HG03045 (cell line): Measurements from ENCODE around the gene CNN3.

ENCODE experiments used
- ATAC-seq: cut with Tn5 transposase; IDR thresholded peaks from one replicate; pipeline ENCODE4 v1.9.1; 2021; ENCODE audit warnings: mild to moderate bottlenecking, moderate library complexity; ENCODE audit not compliant: unreplicated experiment

The CNN3 gene

DNA sequence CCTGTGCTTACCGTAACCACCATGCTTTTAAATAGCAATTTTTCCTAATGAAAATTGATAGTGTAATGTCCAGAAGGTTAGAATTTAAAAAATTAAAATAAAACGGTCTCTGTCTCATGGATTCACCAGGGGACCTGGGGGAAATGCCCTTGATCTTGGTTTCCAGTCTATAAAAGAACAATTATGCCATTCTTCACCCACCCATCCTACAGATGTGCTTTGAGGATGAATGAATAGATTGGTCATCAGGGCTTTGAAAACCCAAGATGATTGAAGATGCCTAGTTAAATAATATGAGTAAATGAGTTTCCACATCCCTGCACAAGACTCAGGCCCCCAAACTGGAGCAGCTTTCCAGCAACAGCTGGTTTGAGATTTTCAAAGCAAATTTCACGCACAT is 38.7 kb downstream of the CNN3 start:
- no peak for ATAC-seq

DNA sequence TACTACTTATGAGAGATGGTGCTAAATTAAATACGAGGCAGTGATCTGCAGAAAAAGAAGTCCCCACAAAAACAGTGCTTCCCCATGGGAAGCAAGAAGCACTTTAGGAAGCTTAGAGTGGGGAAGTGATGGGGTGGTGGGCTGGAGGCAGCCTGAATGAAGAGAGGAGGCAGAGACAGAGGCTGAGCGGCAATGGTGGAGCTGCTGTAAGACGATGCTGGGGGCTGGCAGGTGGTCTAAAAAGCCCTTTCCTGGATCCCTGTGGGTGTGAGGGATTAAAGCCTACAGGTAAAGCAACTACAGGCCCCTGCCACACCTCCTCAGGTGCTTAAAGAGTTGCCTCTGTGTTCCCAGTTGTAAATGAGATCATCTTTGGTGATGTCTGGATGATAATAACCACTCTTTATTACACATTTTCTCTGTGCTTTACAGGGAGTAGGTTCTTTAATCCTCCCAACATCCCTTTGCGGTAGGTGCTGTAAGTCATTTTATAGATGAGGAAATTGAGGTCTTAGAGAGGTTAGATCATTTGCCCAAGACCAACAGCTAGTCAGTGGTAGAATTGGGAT is 39.2 kb downstream of the CNN3 start:
- ATAC-seq: no peak

DNA sequence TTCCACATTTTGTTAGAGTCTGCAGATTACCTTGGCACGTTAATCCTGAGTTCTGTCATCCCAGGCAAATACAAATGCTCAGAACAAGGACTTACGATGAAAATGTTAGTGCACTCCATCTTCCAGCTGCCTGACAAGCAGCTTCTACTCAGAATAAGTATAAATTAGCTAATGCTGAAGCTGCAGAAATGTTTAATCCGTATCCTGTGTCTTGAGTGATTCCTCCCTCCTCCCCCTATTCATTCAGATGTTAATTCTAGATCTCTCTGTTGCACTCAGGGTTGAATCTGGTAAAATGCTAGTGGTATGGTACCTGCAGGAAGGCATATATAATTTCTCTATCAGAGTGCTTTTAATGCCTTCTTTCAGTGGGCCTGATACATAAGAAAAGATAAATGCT is 39.8 kb downstream of the CNN3 start:
- no peak for ATAC-seq

DNA sequence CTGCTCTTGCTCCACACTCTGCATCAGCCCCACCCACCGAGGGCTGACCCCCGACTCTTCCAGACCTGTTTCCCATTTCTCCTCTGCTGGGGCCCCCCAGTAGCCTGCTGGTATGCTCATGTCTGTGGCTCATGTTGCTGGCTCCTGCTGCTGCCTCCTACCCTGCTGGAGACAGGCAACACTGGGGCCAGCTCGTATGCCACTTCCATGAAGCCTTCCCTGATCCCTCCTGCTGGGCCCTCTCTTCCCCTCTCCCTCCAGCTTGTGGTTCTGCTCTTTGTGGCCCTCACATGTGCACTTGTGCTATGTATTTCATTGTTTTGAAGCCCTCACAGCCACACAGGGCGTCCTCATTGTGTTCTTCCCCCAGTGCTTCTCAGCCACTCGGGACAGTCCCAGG is 40.5 kb downstream of the CNN3 start:
- no peak for ATAC-seq

DNA sequence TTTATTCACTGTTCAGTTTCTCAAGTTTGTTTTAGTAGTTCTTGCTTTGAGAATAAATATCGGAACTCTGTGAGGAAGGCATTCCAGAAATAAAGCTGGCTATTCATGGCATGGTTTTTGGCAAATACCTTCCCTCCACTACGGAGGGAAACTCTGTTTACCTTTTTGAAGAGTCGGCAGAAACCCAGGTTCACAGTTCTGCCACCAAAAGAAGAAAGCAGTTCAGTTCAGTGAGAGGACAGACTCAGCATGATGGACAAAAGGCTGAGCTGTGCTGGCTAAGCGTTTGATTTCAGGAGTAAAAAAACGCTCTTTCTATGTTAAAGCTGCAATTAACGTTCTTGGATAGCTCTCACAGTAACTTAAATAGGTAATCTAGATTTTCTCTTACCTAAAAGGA is 42.4 kb downstream of the CNN3 start:
- ATAC-seq: no peak

DNA sequence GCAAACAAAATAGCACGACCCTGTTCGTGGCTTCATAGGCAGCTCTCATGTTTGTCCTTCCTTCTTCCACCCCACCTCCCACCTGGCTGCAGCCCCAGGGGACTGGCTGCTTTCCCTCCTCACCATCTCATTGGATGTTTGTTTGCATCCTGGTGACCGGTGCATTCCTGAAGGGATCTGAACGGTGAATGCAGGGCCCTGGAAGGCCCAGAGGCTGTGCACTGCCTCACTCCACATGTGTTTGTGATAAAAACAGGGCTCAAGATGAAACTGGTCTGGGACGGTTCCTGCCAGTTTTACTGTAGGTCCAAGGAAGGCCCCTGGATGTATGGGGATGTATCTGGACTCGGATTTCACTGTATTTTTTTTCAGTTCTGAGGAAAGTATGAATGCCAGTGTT is 42.8 kb downstream of the CNN3 start:
- no peak for ATAC-seq

DNA sequence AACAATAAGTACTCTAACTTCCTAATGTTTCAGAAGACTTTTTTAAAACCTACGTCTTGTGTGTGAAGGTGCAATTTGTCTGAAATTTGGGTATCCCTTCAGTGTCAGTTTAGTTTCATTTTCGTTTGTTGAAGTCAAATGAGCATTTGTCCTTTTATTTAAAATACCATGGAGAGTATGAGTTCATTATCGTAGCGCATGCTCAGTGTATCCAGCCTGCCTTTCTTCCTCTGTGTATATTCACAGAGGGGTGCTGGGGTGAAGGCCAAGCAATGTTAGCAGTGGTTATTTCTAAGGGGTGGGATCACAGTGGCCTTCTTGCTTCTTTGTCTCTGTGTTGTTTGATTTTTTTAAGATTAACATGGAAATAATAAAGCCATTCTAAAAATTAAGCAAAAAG is 43.2 kb downstream of the CNN3 start:
- ATAC-seq: no peak

DNA sequence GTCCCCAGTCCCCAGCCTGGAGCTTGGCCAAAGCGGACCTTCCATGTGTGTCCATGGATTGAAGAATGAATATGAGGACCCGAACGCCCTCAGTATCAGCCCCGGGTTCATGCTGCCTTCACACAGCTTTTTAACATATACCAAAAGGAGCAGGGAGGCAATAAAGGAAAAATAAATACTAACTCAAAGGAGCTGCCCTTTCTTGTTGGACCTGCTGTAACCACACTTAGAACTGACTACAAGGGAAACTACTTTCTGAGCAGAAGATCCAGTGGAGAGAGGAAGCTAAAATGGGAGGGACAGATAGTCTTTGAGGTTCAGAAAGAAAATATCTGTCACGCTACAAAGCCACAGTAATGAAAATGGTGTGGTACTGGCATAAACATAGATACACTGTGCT is 48.6 kb downstream of the CNN3 start:
- ATAC-seq: no peak

DNA sequence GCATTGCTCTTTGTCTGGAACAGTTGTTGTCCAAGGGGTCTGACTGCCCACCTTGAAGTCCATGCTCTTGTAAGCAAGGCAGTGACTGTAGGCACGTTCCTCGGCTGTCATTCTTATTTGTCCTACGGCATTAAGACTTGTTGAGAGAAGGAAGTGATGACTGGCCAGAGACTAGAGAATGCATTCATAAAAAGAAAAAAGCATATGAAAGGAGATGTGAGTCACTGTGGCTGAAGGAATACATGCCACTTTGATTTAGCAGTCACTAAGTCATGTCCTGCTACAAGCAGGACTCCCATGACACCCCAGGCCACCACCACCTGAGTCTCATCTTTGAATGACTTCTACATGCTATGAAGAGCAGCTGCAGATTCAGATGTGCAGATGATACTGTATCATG is 50.5 kb downstream of the CNN3 start:
- ATAC-seq: no peak

DNA sequence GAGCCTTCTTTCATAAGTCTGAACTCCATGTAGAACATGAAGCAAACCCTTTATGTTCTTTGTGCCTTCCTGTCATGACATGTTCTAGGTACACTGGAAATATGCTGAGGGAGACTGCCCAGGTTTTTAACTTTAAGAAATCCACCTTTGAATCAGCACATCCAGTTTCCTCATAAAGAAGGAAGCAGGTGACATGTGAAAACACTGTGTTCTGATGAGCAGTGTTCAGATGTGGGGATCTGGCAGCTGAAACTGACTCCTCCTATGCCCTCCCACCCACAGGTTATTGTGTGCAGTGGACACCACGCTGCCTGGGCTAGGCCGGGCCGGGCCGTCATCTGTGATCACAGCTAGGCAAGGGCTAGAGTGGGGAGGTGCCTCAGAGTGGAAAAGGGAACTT is 51.1 kb downstream of the CNN3 start:
- no peak for ATAC-seq

DNA sequence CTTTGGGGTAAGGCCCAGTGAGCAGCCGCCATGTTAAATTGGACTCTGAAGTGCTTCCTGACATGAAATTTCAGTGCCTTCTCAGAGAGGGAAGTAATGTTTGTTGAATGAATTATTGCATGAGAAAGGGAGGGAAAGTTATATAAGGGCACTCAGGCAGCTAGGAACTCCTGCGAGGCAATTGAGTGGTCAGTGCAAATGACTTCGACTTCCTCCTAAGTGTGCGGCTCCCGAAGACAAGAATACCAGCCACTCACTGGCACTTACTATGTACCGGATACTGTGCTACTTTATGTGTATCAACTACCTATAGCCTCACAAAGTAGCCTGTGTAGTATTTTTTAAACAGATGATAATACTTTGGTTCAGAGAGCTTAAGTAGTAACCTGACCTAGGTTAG is 52.5 kb downstream of the CNN3 start:
- ATAC-seq: no peak

DNA sequence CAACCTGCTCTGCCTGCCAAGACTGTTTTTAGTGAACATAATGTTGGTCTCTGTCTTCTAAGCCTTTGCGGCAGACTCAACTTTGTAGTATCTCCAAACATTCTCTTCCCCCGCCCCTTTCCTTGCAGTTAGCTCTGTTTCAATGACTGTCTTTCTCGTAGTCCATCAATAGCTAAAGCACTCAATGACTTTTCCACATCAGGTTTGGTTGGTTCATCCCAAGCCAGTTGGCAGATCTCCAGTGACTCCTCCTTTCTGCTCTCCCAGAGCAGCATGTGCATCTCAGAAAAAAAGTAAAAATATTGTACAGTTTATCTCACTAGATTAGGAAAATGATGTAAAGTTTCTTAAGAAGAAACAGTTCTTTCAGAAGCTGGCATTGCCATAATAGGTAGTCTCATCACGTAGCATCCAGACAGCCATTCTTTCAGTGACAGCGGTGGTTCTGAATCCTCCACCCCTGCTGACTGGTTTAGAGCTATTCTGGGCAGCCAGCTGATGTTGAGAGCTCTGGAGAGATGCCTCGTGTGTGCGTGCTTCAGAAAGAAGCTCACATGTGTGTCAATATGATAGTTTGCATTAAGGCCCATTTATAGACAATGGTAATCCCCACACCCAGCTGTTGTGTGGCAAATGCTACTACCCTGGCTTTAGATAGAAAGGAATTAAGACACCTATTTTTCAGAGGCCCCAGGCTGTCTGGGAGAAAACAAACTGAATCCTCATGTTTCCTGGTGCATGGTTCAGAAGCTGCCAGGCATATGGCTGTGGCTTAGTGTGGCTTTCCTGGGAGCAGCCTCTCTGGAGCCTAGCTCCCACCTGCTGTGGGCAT is 53.2 kb downstream of the CNN3 start:
- no peak for ATAC-seq

DNA sequence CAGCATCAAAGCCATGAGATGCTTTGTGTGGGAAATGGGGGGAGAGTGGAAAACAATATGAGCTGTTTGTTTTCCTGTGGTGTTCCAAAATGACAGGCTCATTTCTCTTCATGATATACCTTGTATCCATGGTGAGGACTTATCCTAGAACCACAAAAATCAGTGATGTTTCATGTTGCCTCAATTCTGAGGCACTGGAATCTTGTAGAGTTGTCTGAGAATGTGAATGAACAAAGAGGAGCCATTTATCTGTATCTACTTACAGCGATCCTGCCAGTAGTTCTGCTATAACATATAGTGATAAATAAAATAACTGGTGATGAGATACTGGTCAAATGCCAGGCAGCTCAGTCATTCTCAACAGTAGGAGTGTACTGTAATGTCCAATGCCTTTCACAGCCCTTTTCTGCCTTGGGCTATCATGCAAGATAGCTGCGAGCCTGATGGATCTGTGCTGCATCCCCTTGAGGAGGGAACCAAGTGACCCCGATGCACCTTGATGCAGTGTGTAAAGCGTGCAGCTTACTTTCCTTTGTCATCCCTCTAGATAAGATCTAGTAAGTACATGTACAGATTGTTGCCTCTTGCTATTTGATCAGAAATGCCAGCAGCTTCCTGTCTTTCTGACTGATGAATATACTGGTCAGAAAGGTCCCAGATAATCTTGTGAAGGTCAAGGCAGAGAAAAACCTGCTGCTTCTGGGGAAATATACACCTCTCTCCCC is 54.0 kb downstream of the CNN3 start:
- no peak for ATAC-seq

DNA sequence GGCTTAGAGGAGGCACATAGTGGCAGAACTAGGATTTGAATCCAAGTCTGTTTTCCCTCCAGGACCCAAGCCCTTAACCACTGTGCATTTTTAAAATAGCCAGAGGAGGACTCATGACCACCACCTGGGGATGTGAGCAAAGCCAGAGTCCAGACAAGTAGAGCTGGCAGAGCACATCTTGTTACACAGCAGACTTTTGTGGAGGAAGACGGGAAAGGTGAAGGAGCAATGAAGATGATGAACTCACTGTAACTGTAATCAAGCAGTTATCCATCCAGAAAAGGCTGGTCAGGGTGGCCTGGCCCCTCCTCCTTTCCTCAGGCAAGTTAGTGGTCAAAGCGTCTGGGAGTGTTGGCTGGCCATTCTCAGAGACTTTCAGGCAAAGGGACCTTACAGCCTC is 55.9 kb downstream of the CNN3 start:
- no peak for ATAC-seq

DNA sequence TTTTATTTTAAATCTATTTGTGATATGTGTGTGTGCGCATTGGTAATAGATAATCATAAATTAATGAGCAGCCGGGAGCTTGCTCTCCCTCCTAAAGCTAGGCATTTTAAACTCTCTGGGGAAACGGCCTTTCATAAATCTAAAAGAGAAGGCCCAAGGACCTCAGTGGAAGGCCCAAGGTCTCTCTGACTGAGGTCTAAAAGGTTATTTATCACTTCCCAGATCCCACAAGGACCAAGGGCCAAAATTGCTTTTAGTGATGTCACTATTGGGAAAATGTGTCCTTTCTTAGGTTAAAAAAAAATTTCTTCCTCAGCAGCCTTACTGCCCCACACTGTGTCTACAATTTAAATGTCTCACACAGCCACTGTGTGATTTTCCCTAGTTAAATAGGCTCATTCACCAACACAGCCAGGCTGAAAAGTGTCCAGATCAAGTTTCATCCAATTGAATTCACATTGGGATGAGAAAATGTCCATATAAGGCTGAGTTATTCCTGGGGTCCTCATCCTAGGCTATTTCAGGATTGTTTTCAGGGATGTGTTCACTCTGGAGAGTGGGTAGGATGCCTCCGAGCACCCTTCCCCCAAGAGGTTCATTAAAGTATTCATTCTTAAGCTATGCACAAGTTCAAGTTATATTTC is 60.6 kb downstream of the CNN3 start:
- no peak for ATAC-seq

DNA sequence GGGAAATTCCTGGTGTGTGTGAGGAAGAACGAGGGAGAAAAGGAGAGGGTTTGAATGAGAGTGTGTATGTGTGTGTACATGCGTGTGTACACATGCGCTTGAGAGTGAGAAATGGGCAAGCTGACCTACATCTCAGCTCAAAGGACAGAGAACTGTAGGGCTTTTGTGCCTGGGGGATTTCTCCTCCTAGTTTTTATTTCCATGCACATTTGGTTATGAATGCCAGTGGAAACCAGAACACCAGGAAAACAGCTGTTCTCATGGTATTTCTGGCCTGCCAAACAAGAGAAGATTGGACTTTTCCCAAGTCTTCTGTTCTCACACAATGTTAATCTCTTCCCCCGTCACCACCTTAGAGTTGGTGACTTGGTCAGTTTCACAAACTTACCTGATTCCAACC is 61.5 kb downstream of the CNN3 start:
- ATAC-seq: no peak

DNA sequence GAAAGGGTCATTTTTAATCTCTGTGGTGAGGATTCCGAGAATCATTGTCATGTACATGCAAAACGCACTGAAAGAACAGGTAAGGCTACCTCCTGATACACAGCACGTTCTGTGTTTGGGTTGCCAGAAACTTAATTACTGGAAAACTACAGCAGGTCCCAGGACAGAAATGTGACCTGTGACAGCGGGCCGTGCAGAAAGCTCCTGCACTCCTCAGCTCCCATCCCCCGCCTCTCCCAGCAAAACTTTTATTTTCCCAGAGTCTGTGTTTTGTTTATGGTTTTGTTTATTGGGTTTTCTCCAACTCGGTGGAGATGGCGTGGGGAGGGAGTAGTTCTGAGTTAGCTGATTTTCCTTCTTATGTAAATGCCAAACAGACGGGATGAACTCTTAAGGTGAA is 62.1 kb downstream of the CNN3 start:
- no peak for ATAC-seq

DNA sequence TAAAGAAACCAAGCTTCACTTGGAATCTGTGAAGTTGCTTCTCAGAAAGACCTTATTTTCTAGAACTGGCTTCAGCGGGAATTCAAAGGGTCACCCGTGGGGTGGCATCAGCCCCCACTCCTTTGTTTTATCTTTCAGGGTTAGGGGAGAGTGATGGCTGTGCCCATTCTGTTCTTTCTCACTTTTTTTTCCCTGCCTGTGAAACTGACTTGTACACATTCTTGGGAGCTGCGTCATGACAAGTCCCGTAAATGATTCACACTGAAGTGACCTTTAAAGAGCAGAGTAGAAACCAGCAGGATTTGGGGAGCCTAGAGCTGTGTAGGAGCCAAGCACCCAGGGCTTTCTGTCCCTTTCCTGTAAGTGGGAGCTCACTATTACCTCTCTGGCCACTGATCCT is 63.0 kb downstream of the CNN3 start:
- ATAC-seq: no peak

DNA sequence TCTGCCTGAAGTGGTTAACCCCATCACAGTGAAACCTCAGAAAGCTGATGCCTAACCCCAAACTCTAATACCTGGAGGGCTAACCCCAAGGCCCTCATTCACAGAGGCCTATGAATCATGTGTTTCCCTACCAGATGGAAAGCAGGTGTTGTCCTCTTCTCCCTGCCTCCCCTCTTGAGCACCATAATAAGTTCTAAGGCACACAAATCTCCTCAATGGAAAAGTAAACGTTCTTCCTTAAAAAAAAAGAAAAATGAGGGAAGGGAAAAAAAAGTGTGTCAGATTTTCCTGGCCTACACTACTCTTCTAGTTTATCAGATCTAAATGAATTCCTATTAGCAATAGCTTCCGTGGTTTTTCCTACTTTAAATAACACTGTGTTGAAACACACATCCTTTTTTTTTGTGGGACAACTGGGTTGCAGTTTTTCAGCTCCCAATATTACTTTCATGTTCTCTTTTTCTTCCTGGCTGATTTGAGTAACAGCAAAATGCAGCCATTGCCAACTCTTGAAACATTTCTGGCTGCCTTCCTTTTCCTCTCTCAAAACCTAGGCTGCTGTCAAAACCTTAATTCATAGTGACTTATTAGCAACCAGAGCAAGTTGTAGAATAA is 63.5 kb downstream of the CNN3 start:
- no peak for ATAC-seq

DNA sequence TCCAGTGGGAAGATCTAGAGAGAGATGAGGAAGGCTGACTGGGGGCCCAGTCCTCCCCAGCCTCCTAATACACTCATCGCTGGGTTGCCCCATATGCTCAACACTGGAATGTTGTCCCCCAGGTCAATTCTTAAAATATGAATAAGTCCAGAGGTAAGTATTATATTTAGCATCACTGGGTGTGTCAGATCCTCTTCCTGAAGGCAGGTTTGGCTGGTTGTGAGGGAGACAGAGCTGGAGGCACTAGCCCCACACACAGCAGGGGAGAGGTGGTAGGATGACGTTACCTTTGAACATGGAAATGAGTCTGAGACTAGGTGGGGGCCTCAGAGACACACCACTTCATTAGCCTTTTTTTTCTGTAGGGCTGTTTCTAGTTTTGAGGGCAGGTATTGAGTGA is 64.2 kb downstream of the CNN3 start:
- ATAC-seq: no peak

DNA sequence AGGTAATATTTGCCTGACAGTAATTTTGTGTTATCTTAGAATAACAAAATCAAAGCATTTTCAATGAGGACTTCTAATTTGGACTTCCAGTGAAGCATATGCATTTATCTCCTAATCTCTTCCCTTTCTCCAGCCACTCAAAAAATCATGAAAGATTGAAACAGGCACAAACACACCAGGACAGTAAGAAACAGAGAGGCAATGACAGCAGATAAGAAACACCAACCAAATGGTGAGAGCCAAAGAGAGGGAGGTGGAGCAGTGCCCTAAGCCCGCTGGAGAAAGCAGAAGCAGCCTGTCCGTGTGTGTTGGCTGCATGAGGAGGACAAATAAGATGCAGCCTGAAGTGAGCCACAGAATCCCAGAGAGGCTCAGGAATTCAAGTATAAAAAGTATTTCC is 67.7 kb downstream of the CNN3 start:
- no peak for ATAC-seq
